PC-9 (cell line): ENCODE data around the gene SF3B2.

Source experiments
- EZH2 ChIP-seq: fragments of 200-600 bp; sonication (generic); IDR thresholded peaks from 2 replicates; pipeline ENCODE4 v1.8.0; 2017; ENCODE audit warnings: antibody characterized with exemption, low read depth
- TF ChIP-seq, protein P1 (sequence below): fragments of 200-600 bp; sonication (generic); conservative IDR thresholded peaks from 2 replicates; pipeline ENCODE4 v1.6.1; 2017; ENCODE audit warnings: mixed run types, antibody characterized with exemption, mild to moderate bottlenecking, moderate library complexity

DNA sequence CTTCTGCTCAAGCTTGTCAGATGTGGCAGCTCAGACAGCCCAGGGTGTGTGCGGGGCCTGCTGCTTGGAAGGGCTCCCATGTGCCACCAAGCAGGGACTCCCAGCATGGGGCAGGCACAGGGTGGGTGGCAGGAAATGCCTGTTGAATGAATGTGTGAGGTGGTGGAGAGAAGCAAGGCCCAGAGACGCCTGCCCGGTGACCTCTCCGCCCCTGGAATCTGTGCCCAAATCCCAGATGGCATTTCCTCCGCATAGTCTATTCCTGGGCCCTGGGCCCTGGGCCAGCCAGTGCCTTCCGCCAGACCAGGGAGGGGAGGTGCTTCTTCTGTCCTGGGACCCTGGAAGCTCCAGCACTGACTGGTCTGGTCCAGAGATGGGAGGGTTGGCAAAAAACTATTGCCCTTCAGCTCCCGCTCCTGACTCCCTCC is 36.7 kb upstream of the SF3B2 start:
- TF ChIP-seq, protein P1, sequence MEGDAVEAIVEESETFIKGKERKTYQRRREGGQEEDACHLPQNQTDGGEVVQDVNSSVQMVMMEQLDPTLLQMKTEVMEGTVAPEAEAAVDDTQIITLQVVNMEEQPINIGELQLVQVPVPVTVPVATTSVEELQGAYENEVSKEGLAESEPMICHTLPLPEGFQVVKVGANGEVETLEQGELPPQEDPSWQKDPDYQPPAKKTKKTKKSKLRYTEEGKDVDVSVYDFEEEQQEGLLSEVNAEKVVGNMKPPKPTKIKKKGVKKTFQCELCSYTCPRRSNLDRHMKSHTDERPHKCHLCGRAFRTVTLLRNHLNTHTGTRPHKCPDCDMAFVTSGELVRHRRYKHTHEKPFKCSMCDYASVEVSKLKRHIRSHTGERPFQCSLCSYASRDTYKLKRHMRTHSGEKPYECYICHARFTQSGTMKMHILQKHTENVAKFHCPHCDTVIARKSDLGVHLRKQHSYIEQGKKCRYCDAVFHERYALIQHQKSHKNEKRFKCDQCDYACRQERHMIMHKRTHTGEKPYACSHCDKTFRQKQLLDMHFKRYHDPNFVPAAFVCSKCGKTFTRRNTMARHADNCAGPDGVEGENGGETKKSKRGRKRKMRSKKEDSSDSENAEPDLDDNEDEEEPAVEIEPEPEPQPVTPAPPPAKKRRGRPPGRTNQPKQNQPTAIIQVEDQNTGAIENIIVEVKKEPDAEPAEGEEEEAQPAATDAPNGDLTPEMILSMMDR, result no peak
- TF ChIP-seq EZH2, result no peak
